ENCODE data around the gene TMEM9.

- TF ChIP-seq CTCF (conservative IDR thresholded peaks at IDR 0.05; ENCODE audit: low read length) (no peak), EZH2phosphoT487 (IDR thresholded peaks at IDR 0.05; ENCODE audit: borderline replicate concordance, low read depth, low read length) (no peak)
Observed at GRCh38 chr1:201164645-201165044, 10.4 kb upstream of the TMEM9 start.

All from OCI-LY7 (cell line).